Kidney epithelial cell (primary cell): ENCODE measurements around the gene SGSM1. TPM values are rescaled to one million over a fixed set of nuclear protein-coding genes. Genes with fewer than 3 reads are reported as not detected.

Source experiments
- DNase-seq: peaks from one replicate; pipeline ENCODE4 v3.0.0-alpha.2; 2010; ENCODE audit warnings: low read depth
- H3K27me3 ChIP-seq: 2 replicates; pipeline ENCODE4 v1.6.0; 2011; ENCODE audit warnings: low read length; ENCODE audit not compliant: control insufficient read depth, insufficient read depth
- H3K36me3 ChIP-seq: 2 replicates; pipeline ENCODE4 v1.5.1; 2011; ENCODE audit warnings: low read length; ENCODE audit not compliant: control insufficient read depth, insufficient read depth
- H3K4me3 ChIP-seq: 2 replicates; pipeline ENCODE4 v1.5.1; 2011; ENCODE audit warnings: low read depth, mild to moderate bottlenecking, control low read depth, low read length
- total RNA-seq: library from RNA; depleted of rRNA; stranded (reverse); fragments of >200 nt; gene quantifications from 2 replicates; pipeline ENCODE4 v1.2.3, GENCODE V29; 2015
- TF ChIP-seq, protein P1 (sequence below): IDR thresholded peaks from 2 replicates; pipeline ENCODE4 v1.5.1; 2011; ENCODE audit warnings: mild to moderate bottlenecking, moderate library complexity, low read length, control low read depth, inconsistent platforms; ENCODE audit not compliant: insufficient read depth, poor library complexity, severe bottlenecking

SGSM1 gene
- total RNA-seq, 1 donor from 2014 or later: 0.25 TPM

DNA sequence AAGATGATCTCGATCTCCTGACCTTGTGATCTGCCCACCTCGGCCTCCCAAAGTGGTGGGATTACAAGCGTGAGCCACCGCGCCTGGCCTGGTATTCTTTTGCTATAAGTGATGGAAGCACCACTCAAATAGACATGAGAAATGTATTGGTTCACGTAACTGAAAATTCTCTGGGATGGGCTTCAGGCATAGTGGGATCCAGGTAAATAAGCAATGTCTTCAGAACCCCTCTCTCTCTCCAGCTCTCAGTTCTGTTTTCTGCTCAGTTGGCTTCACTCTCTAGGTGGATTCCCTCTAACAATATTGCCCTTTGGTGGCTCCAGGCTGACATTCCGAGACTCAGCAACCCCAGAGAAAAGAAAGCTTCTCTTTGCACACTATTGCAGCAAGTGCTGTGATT, 141.4 kb downstream of the SGSM1 start:
- H3K27me3 ChIP-seq: peaks cover 5% of the 10 kb centered on the region
- H3K36me3 ChIP-seq: no peaks in the 10 kb centered on the region
- no peak for DNase-seq
- TF ChIP-seq, protein P1, sequence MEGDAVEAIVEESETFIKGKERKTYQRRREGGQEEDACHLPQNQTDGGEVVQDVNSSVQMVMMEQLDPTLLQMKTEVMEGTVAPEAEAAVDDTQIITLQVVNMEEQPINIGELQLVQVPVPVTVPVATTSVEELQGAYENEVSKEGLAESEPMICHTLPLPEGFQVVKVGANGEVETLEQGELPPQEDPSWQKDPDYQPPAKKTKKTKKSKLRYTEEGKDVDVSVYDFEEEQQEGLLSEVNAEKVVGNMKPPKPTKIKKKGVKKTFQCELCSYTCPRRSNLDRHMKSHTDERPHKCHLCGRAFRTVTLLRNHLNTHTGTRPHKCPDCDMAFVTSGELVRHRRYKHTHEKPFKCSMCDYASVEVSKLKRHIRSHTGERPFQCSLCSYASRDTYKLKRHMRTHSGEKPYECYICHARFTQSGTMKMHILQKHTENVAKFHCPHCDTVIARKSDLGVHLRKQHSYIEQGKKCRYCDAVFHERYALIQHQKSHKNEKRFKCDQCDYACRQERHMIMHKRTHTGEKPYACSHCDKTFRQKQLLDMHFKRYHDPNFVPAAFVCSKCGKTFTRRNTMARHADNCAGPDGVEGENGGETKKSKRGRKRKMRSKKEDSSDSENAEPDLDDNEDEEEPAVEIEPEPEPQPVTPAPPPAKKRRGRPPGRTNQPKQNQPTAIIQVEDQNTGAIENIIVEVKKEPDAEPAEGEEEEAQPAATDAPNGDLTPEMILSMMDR: no peak
- H3K4me3 ChIP-seq: no peak overlapping the region

DNA sequence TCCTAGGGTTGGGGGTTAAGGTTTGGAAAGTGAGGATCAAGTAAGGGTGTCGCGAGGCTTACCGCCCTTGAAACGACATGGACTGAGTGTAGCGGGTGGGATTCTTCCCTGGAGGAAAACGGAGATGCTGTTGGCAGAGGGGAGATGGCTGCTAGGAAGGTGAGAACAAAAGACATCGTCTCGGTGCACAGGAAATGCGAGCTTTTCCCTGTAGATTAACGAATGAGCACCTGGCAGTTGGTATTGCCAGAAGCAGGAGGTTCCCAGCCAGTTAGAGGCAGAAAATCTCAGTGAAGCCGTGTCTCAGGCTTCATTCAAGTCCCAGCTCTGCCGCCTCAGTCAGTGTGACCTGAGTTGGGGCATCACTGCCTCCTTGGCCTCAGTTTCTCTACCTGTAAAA, 141.9 kb downstream of the SGSM1 start:
- no peaks in the 10 kb centered on the region for H3K36me3 ChIP-seq
- DNase-seq: no peak
- H3K4me3 ChIP-seq: no peak overlapping the region
- TF ChIP-seq, protein P1: no peak
- H3K27me3 ChIP-seq: peaks cover 5% of the 10 kb centered on the region

DNA sequence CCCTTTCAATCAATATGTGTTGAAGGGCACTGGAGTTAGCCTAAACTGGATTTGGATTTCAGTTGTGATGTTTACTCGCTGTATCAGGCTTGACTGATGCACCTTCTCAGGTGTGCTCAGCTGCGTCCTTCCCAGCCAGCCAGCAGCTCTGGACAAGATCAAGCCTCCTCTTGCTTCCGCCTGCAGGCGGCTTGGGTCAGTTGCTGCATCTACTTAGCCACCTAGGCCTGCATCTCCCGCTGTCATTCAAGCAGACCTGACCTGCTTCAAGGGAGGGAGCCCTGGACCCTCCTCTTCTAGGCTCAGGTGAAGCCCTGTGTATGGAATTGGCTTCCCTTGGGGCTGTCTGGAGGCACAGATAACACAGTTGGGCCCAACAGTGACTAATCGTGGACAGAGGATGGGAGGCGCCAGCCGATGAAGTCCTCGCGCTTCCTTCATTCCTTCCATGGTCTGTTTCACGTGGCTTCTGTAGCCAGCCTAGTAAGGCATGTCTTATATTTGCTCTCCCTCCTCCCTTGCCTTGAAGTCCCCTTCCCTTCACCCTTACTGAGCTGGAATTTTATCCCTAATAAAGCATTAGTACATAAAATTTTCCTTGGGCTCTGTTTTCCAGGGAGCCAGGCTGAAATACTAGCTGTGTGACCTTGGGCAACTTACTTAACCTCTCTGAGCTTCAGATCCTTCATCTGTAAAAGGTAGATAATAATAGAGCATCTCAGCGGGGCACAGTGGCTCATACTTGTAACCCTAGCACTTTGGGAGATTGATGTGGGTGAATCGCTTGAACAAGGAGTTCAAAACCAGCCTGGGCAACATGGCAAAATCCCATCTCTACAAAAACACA, 142.6 kb downstream of the SGSM1 start:
- Histone ChIP-seq H3K36me3 (no peaks in the 10 kb centered on the region), H3K27me3 (peaks cover 5% of the 10 kb centered on the region), H3K4me3 (no peak overlapping the region)
- TF ChIP-seq, protein P1: no peak
- no peak for DNase-seq

DNA sequence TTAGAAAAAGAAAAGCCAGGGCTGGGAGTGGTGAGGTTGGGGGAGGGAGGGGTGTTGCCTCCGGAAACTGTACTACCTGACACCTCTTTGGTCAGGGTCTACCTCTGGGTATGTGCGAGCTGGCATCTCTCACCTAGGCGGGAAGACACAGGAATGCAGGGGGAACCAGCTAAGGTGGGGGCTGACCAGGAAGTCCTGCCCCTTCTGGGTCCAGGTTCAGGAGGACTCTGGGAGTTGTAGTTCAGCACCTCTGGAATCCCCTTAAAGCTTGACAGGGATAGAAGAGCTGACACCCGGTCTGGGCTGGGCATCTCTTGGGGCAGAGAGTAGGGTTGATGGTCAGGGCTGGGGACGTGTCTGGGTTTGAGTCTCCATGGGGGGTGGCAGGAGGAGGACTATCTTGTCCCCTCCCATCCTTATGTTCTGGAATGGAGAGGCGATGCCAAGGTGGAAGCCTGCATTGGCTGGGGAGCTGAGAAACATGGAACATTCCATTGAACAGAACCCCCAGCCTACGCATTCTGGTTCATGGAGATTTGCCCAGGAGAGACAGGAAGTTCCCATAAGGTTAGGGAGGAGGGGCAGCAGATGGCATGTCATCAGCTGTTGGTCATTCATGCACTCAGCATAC, 144.4 kb downstream of the SGSM1 start:
- Histone ChIP-seq H3K4me3 (no peak overlapping the region), H3K36me3 (no peaks in the 10 kb centered on the region), H3K27me3 (peaks cover 5% of the 10 kb centered on the region)
- TF ChIP-seq, protein P1: no peak
- DNase-seq: no peak

DNA sequence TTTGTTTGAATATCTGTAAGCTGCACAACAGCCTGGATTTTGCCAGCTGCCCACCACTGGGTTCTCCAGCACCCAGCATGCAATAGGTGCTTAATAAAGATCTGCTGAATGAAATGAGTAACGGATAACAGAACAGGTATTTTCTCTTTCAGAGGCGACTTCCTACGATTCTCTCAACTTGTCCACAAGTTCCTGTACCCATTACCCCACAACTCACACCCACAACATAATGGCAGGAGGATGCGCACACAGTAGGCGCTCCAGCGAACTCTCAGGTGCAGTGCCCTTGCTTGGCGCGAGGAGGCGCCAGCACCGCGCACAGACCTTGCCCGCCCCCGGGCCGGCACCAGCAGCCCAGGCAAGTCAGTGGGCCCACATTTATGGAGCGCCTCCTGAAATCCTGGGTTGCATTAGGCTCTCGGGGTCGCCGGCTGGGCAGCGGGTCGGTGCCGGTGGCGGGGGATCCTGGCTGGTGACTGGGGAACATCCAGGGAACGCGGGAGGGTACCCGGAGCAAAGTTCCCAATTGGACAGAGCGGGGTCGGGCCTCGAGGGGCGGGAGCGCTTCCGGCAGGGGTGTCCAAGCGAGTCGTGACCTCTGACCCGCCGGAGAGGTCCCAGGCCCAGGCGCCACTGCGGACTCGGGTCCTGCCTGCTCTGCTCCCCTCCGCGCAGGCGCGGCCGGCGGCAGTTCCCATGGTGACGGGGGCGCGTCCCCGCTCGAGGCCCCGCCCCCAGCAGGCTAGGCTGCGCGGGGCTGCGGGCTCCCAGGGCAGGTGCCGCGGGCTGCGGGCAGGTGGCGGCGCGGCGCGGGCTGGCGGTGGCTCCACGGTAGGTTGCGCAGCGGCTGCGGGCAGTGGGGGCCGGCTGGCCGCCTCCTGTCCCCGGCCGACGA, 146.2 kb downstream of the SGSM1 start, which contains the start of gene KIAA1671:
Gene KIAA1671, plus strand, starts transcription at position 775 of the 895 bp plus-strand sequence. CDS start 75,284 bp downstream, outside the sequence.
- TF ChIP-seq, protein P1: peak; percentile 99
- Histone ChIP-seq H3K4me3 (peak within 1 kb of the TSS; percentile 77), H3K36me3 (no peaks in the 10 kb centered on the region), H3K27me3 (peaks cover 5% of the 10 kb centered on the region)
- DNase-seq: no peak
